ENCODE data around the gene PROZ.
A peak's percentile ranks its signal among the peaks of the same experiment; 100 is the strongest.

Gene PROZ

DNA sequence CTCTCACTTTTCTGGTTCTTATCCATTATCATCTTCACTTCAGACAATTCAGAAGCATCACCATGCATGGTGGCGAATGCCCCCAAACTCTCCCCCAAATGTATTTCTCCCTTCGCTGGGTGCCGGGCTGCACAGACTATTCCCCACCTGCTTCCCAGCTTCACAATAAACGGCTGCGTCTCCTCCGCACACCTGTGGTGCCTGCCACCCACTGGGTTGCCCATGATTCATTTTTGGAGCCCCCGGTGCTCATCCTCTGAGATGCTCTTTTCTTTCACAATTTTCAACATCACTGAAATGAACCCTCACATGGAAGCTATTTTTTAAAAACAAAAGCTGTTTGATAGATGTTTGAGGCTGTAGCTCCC is 38.6 kb upstream of the PROZ start:
- DNase-seq (ENCODE audit: low spot score) = no peak

DNA sequence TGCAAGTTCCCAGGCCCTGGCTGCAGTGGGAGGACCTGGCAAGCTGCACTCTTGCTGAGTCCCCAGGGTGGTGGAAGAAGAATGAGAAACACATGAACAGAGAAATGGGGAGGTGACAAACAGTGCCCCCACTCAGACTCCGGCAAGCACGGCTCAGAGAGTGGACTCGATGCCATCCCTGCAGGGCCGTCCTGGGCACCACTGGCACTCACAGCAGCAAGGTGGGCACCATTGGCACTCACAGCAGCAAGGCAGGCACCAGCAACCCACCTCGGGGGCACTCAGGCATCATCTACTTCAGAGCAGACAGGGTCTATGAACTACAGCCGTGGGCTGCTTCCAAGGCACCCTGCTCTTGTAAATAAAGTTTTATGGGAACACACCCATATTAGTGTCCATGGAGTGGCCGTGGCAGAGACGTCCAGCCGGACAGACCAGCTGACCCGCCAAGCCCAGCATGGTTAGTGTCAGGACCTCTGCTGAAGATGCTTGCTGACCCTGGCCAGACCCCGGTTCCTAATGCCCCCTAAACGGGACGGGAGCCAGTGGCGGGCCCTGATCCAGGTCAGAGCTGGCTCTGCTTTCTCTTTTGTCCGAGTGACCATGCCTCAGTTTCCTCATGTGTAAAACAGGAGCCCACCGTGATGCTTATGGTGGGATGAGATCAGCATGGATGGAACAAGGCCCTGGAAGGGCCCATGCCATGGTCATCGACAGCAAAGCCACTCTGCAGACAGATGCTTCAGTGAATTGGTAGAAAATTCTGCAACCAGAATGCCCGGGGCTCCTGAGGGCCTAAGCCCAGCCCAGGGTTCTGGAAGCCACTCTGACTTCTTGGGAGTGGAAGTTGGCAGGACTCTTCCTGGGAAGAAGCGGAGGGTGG is 37.9 kb upstream of the PROZ start:
- DNase-seq (ENCODE audit: low spot score) = no peak

DNA sequence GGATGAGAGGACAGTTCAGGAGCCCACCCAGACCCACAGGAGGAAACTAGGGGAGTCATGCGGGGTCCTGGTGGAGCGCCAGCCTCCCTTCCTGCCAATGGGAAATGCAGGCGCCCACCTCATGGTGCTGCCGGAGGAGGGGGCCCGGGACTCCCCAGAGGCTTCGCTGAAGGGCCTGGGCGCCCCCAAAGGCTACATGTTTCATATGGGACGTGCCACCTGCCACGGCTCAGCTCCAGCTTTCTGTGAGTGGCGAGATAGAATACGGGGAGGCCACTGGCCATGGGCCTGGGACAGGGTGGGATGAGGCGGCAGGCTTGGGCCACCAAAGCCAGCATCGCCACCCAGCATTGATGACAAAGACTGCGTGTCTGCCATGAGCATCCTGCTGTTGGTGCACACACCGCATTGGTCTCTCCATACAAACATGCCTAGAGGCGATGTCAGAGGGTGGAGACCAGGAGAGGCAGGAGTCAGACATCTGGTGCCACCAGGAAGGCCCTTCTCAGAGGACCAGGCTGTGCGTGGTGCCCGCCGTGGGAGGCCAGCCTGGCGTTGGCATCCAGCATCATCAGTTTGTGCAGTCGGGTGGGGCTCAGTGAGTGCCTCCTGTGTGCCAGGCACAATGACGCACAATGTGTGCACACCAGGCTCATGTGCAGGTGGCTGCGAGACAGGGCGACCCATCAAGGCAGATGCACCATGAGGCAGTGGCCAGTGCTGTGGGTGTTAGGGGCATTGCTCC is 37.1 kb upstream of the PROZ start:
- no peak for DNase-seq (ENCODE audit: low spot score)

DNA sequence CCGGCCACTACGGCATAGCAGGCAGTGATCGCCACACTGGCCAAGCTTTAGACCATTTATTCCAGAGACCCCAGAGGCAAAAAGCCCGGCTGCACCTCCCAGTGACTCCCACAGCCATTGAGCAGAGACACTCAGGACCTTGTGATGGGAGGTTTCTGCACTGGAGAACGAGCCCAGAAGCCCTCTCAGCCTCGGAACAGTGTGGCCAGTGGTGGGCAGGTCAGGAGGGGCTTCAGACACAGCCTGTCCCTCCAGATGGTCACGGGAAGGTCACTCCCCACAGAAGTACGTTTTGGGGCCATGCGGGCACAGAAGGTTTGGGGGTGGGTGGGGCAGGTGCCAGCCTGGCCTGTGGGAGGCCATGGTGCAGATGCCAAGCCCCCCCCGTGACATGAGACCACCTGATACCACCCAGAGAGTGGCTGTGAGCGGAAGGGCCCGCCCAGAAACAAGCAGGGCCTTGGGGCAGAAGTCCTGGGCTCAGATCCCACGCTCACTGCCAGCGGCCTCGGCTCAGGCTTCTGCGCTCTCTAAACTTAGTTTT is 36.4 kb upstream of the PROZ start:
- DNase-seq (ENCODE audit: low spot score) = no peak

DNA sequence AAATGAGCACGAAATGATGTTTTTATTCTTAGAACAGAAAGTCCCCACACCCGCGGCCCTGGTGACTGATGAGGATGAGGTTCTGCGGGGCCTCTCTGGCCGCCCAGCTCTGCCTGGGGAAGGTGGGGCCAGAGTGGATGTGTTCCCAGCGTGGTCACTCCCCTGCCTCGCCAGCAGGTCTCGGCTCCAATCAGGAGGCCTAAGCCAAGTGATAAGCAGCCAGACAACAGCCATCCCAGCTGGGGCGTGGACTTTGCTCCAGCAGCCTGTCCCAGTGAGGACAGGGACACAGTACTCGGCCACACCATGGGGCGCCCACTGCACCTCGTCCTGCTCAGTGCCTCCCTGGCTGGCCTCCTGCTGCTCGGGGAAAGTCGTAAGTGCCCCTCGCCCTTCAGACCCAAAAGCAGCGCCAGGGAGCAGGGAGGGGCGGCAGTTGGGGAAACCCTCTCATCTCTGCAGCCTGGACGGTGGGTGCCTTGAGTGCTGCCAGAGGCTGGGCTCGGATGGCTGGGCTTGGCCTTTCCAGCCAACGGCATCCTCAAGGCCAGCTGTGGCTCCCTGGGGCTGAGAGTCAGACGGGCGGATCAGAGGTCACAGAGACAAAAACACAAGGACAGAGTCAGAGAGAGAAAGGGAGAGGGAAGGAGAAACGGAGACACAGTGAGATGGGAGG is 35.8 kb upstream of the PROZ start, which contains the start of gene F10:
Gene F10, plus strand, starts transcription at position 250 of the 676 bp plus-strand sequence. Its CDS starts 57 bp downstream, at position 307.
- peak; percentile 75 for DNase-seq (ENCODE audit: low spot score)

DNA sequence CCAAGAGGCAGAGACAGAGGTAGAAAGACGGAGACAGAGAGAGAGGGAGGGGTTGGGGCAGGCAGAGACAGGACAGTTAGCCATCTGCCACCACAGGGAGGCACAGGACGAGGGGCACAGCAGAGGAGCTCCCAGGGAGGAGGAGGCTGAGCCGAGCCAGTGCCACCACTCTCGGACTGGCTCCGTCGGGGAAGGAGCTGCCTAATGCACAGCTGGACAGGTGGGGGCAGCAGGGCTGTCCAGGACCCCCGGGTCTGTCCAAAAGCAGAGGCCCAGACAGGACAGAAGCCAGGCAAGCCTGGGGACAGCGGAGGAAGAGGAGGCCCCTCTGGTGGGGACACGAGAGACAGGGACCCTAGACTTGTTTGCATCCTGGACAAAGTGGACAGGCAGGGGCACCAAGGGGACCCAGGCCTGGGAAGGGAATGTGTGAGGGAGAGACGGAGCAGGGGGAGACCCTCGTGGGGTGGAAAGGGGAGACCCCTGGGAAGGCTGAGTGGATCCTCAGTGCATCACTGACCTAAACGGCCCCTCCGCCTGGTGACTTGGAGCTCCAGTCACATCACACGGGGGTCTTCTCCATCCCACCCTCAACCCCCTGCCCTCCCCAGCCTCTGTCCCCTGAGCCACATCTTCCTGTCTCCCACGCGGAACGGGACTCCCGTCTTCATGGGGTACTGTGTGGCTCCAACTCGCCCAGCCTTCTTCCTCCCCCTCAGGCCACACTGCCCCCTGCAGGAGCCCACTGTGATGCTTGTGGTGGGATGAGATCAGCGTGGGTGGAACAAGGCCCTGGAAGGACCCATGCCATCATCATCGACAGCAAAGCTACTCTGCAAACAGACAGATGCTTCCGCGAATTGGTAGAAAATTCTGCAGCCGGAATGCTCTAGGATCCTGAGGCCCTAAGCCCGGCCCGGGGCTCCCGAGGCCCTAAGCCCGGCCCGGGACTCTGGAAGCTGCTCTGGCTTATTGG is 34.9 kb upstream of the PROZ start:
- DNase-seq (ENCODE audit: low spot score) = no peak

DNA sequence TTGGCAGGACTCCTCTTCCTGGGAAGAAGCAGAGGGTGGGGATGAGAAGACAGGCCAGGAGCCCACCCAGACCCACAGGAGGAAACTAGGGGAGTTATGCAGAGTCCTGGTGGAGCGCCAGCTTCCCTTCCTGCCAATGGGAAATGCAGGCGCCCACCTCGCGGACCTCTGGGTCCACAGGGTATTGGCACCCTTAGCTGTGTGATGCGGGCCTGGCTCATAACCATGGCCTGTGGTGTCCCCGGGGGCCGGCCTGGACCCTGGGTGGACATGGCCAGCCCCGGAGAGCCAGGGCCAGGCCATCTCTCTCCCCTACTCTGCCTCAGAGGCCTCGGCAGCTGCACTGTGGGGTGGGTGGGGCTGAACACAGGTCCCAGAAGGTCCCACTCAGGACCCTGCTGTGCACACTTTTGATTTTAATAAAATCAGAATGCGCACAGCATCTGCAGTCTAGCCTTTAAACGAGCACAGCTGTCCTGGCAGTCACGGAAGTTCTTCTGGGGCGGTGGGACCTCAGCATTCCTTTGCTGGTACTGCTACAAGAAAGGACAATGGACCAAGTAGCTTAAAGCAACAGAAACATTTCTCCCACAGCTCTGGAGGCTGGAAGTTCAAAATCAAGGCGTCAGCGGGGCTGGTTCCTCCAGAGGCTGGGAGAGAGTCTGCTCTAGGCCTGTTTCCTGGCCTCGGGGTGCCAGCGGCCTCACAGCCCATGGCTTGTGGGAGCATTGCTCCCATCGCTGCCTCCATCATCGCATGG is 34.1 kb upstream of the PROZ start:
- no peak for DNase-seq (ENCODE audit: low spot score)

DNA sequence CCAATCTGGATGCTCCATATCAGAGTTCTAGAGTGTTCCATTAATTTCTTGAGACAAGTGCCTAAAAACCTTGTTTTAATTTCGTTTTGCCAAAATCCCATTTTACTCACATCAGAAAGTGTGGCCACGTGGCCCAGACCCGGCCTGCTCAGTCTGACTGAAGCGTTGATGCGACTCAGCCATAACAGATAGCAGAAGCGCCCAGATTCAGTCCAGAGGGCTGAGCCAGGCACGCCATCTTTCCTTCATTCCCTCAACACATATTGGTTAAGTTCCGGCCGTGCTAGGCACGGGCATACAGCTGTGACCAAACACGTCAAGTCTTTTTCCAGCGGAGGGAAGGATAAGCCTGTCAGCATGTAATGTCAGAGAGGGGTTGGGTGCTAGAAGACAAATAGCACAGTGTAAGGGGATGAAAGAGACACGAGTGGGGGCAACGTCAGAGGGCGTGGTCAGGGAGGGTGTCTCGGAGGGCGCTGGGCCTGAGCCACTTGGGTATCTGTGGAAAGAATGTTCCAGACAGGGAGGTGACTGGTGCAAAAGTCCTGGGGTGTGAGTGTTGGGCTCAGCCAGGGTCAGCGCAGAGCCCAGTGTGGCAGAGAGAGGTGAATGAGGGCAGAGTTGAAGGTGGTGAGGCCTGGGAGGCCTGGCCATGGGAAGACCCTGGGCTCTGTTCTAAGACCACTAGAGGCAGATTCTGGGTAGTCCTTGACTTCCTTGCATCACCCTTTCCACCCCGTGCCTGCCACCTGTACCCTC is 32.8 kb upstream of the PROZ start:
- DNase-seq (ENCODE audit: low spot score) = no peak

DNA sequence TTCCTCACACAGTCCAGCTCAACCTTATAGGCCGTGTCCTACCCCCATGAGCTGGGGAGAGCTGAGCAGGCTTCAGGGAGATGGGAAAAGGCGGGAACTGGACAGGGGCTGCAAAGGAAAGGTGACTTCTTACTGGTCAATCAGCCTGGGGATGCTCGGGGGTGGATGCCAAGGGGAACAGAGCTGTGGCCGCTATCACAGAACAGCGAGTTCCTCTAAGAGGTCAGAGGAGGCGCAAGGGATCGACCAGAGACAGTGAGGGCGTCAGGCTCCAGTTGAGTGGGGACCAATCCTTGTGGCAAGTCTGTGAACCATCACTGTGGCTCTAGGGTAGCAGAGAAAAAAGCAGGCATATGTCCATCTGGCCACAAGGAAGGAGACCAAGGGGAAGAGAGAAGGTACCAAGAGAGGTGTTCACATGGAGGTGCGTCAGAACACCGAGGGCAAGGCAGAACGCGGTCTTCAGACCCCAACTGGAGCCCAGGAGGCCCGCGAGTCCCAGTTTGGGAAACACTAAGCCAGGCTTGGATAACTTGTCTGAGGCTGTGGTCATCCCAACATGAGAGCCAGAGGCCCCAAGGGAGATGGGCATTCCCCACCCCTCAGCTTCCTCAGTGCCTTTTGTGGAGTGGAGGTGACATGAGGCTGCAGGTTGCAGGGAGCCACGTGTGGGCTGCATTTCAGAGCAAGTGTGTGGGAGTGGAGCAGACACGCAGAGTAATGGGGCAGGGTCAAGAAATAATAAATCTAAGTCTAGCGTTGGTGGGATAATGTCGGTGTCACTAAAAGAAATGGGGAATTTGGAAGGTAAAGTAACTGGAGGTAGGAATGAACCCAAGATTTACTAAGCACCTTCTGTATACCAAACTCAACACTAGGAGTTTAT is 31.9 kb upstream of the PROZ start:
- no peak for DNase-seq (ENCODE audit: low spot score)

DNA sequence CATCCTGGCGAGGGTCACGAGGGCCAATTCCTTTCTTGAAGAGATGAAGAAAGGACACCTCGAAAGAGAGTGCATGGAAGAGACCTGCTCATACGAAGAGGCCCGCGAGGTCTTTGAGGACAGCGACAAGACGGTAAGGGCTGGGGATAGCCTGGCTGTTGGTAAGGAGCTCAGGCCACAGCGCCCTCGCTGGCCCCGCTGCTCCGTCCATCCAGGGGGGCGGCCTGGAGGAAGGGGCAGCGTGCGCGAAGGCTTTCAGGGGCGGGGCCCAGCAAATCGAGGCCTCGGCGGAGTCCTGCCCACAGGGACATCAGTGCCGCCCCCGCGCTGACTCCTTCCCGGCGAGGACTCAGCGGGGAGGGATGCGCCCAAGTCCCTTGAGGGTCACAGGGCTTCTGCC is 29.0 kb upstream of the PROZ start:
- no peak for DNase-seq (ENCODE audit: low spot score)

DNA sequence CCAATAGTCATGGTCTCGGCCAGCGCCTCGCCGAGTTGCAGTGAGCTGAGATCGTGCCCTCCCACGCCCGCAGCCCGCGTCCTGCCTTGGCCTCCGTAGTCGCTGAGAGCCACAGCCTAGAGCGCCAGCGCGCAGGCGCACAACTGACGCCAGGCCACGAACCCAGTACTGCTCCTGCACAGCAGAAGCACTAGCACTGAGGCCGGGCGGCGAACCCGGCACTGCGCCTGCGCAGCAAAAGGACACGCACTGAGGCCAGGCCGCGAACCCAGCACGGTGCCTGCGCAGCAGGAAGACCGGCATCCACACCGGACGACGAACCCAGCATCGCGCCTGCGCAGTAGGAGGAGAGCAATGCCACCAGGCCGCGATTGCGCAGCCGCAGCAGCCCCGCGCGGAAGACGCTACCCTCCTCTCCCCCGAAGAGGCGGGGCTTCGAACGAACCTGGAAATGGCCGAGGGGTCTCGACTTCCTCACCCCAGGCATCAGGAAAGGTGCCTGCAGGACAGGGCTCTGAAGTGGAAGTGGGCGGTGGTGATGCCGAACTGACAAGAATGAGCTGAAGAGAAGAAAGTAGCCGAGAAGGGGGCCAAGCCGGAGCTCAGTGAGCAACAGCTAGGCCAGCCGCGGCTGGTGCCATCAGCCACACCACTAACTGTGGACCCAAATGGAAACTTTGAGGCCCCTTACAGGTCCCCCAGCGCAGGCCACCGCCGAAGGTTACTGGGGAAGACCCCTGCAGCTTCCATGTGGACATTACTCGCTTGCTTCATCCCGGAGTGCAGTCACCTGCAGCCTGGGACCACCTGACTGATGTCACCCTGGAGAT is 28.3 kb upstream of the PROZ start:
- no peak for DNase-seq (ENCODE audit: low spot score)

DNA sequence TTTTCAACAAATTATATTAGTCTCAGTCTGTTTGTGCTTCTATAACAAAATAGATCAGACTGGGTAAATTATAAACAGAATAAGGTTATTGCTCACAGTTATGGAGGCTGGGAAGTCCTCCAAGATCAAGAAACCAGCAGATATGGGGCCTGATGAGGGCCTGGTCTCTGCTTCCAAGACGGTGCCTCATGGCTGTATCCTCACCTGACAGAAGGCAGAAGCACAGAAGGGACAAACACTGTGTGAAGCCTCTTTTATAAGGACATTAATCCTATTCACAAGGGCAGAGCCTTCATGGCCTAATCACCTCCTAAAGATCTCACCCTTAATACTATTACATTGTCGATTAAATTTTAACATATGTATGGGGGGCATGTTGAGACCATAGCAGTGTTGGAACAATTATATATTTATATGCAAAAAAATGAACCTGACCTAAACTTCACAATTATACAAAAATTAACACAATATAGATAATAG is 23.1 kb upstream of the PROZ start:
- DNase-seq (ENCODE audit: low spot score) = no peak

DNA sequence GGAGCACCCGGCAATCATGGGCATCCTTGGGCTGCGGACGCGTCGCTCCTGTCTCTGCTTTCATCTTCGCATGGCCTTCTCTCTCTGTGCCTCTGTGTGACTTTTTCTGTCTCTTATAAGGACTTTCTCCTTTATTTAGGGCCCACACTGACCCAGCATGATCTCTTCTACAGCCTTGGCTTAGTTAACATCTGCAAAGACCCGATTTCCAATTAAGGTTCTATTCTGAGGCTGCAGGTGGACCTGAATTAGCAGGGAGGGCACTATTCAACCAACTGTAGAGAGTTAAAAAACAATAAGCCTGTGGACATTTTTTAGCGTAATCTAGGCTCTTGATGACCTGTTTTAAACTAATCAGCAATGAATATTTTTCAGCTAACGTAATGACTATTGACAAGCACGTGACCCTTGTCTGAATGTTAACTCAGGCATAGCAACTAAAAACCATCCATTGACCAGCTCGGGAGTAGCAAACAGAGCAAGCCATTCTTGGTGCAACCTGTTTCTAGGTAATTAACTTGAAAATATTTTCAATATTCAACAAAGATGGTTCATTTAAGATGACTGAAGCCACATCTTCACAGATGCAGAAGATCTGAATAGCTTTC is 20.7 kb upstream of the PROZ start:
- DNase-seq (ENCODE audit: low spot score) = no peak

DNA sequence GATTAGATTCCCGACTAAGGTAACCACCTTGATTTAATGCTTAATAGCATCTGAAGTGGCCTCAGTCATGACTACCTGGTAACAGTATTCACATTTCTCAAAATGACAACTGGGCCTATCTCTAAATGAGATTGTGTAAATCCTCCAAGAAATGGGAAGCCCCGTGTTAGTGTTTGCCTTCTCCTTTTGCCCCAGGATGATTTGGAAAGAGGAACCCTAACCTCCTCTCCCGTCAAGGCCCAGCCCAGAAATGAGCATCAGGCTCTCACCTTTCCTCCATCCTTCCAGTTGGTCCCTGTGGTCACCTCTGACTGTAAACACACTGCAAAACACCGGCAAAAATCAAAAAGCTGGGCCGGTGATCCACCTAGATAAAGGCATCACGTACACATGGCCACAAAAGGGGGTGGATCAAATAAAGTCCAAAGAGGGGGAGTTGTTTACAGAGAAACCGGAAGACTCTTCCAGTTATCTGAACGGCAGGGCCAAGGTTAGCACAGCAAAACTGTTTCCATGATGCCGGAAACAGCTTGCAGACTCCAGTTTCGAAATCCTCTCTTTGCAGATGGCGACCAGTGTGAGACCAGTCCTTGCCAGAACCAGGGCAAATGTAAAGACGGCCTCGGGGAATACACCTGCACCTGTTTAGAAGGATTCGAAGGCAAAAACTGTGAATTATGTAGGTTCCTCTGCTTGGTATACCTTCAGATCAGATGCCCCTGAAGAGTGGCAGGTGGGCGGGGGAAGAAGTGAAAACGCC is 19.5 kb upstream of the PROZ start:
- DNase-seq (ENCODE audit: low spot score) = peak; percentile 54

DNA sequence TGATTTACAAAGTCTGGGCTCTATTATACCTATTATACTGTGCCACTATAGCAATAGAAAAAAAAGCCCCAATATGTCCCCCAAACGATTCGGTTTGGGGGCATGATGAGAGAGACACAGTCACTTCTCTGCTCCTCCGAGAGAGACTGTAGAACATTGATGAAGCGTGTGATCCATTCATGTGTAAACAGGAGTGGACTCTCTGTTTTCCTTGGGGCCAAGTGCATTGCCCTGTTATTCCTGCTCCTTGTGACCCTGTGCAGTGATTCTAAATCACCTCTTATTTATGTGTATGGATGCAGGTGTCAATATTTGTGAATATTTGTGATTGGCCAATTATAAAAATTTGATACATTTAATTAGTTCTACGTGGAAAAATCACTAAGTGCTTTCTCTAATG is 18.9 kb upstream of the PROZ start:
- DNase-seq (ENCODE audit: low spot score) = no peak
